Mesothelial cell of epicardium (in vitro differentiated cells): ENCODE results near the gene SUV39H1. TPM values are rescaled to one million over a fixed set of nuclear protein-coding genes. Genes with fewer than 3 reads are reported as not detected.

Experiments
- DNase-seq, 2 experiments: peaks; one replicate each; pipeline ENCODE4 v3.0.0; 2021; ENCODE audit warnings: low spot score in 2 of 2; ENCODE audit not compliant: unreplicated experiment in 2 of 2
- H3K27ac Mint-ChIP-seq: 2 replicates; pipeline ENCODE4 v1.8.0; 2021; ENCODE audit warnings: mixed read lengths
- H3K27me3 Mint-ChIP-seq: 2 replicates; pipeline ENCODE4 v1.8.0; 2021; ENCODE audit warnings: low read depth, mixed read lengths
- H3K36me3 Mint-ChIP-seq: 2 replicates; pipeline ENCODE4 v1.8.0; 2021; ENCODE audit warnings: mixed read lengths
- H3K4me1 Mint-ChIP-seq: 2 replicates; pipeline ENCODE4 v1.8.0; 2021; ENCODE audit warnings: mixed read lengths
- H3K4me3 Mint-ChIP-seq: 2 replicates; pipeline ENCODE4 v1.8.0; 2021; ENCODE audit warnings: mild to moderate bottlenecking, moderate library complexity, mixed read lengths
- H3K9me3 Mint-ChIP-seq: 2 replicates; pipeline ENCODE4 v1.8.0; 2021; ENCODE audit warnings: mixed read lengths
- total RNA-seq: library from RNA; stranded (reverse); gene quantifications from 3 replicates; pipeline ENCODE4 v1.2.1, GENCODE V29; 2021
- TF ChIP-seq, protein P1 (sequence below): fragments of 200-600 bp; sonication (generic); IDR thresholded peaks from one replicate; pipeline ENCODE4 v1.5.0; 2021; ENCODE audit warnings: antibody characterized with exemption; ENCODE audit not compliant: unreplicated experiment

The SUV39H1 gene
- total RNA-seq, 1 donor from 2014 or later = 5.3 TPM

- Mint-ChIP-seq H3K27me3 (no peaks in the 10 kb centered on the region), H3K27ac (no peak overlapping the region), H3K4me1 (no peaks in the 10 kb centered on the region), H3K9me3 (peaks cover 8% of the 10 kb centered on the region), H3K4me3 (no peak overlapping the region), H3K36me3 (no peaks in the 10 kb centered on the region)
- TF ChIP-seq, protein P1, sequence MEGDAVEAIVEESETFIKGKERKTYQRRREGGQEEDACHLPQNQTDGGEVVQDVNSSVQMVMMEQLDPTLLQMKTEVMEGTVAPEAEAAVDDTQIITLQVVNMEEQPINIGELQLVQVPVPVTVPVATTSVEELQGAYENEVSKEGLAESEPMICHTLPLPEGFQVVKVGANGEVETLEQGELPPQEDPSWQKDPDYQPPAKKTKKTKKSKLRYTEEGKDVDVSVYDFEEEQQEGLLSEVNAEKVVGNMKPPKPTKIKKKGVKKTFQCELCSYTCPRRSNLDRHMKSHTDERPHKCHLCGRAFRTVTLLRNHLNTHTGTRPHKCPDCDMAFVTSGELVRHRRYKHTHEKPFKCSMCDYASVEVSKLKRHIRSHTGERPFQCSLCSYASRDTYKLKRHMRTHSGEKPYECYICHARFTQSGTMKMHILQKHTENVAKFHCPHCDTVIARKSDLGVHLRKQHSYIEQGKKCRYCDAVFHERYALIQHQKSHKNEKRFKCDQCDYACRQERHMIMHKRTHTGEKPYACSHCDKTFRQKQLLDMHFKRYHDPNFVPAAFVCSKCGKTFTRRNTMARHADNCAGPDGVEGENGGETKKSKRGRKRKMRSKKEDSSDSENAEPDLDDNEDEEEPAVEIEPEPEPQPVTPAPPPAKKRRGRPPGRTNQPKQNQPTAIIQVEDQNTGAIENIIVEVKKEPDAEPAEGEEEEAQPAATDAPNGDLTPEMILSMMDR = no peak
- DNase-seq = no peak
Observed at GRCh38 chrX:48705871-48706270, 9.3 kb downstream of the SUV39H1 start.

DNA sequence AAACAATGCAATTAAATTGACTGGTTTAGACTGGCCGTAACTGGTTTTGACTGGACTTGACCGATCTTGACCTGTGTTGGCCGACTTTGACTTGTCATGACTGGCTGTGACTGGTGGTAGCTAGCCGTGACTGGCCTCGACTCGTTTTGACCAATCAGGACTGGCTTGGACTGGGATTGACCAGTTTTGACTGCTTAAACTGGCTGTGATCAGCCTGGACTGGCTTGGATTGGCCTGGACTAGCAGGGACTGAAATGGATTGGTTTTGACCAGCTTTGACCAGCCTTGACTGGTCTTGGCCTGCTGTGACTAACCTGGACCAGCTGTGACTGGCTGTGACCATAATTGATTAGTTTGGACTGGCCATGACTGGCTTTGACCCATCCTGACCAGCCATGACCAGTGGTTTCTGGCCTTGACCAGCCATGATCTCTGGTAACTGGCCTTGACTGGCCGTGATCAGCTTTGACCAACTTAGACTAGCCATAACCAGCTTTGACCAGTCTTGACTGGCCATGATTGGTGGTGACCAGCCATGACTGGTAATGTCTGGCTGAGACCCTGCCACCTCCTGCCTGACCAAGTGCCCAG lies 13.1 kb downstream of the SUV39H1 start:
- Mint-ChIP-seq H3K36me3 (no peaks in the 10 kb centered on the region), H3K27ac (no peak overlapping the region), H3K4me3 (no peak overlapping the region), H3K27me3 (no peaks in the 10 kb centered on the region), H3K9me3 (peaks cover 4% of the 10 kb centered on the region), H3K4me1 (no peaks in the 10 kb centered on the region)
- DNase-seq = no peak
- TF ChIP-seq, protein P1 = no peak

DNA sequence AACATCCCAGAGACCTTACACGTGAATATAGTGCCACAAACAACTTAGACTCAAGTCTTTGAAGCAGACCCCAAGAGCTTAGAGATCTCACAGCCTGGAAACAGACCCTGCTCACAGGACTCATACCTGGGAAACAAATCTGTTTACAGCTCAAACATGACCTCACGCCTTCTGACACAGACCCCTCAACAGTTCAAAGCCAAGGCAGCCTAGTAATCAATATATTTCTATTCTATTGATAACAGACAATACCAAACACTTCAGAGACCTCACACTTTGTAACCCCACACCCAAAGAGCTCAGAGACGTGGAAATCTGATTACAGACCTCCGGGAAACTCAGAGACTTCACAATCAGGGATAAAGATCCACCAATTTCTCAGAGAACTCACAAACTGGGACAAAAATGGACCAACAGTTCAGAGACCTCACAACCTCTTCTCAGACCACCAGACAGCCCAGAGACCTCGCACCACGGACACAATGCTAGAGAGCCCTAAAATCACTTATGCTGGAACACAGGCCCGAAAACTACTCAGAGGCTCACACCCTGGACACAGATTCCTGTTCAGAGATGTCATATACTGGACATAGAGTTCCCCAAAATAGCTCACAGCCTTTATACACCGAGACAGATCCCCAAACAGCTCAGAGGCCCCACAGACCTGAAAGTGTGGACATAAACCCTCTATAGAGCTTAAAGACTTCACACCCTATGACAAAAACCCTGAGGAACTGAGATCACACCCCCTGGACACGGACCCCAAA lies 14.8 kb downstream of the SUV39H1 start:
- H3K9me3 Mint-ChIP-seq = peaks cover 4% of the 10 kb centered on the region
- TF ChIP-seq, protein P1 = no peak
- H3K36me3 Mint-ChIP-seq = no peaks in the 10 kb centered on the region
- H3K27me3 Mint-ChIP-seq = no peaks in the 10 kb centered on the region
- no peaks in the 10 kb centered on the region for H3K4me1 Mint-ChIP-seq
- no peak overlapping the region for H3K27ac Mint-ChIP-seq
- no peak overlapping the region for H3K4me3 Mint-ChIP-seq
- no peak for DNase-seq

GRCh38 chrX:48711929-48712505 lies 15.5 kb downstream of the SUV39H1 start:
- no peak overlapping the region for H3K27ac Mint-ChIP-seq

GRCh38 chrX:48713847-48714246 lies 17.3 kb downstream of the SUV39H1 start:
- no peak for DNase-seq
- Mint-ChIP-seq H3K4me3 (no peak overlapping the region), H3K27ac (no peak overlapping the region), H3K36me3 (no peaks in the 10 kb centered on the region), H3K27me3 (no peaks in the 10 kb centered on the region), H3K4me1 (no peaks in the 10 kb centered on the region), H3K9me3 (peaks cover 16% of the 10 kb centered on the region)
- TF ChIP-seq, protein P1 = no peak

More at GRCh38 chrX:48711929-48712505, 15.5 kb downstream of the SUV39H1 start:
- H3K27me3 Mint-ChIP-seq = no peaks in the 10 kb centered on the region
- H3K4me3 Mint-ChIP-seq = no peak overlapping the region
- DNase-seq = no peak
- H3K4me1 Mint-ChIP-seq = no peaks in the 10 kb centered on the region
- TF ChIP-seq, protein P1 = no peak
- no peaks in the 10 kb centered on the region for H3K36me3 Mint-ChIP-seq
- peaks cover 6% of the 10 kb centered on the region for H3K9me3 Mint-ChIP-seq
